Testis (tissue), 3 donors: Measurements from ENCODE around the gene CALR3. TPM values are rescaled to one million over a fixed set of nuclear protein-coding genes. Genes with fewer than 3 reads are reported as not detected.

Source experiments
- DNase-seq: peaks from one replicate; pipeline ENCODE4 v3.0.0-alpha.2; 2019
- H3K27ac ChIP-seq, 2 donors: fragments of 200-600 bp; sonication (generic); one replicate each; pipeline ENCODE4 v1.5.1; 2019
- H3K27me3 ChIP-seq: fragments of 200-600 bp; sonication (generic); one replicate; pipeline ENCODE4 v1.5.1; 2019
- H3K36me3 ChIP-seq: fragments of 200-600 bp; sonication (generic); one replicate; pipeline ENCODE4 v1.5.1; 2017; ENCODE audit warnings: low read depth; ENCODE audit errors: missing control alignments
- H3K4me1 ChIP-seq: fragments of 200-600 bp; sonication (generic); one replicate; pipeline ENCODE4 v1.5.1; 2019
- H3K4me3 ChIP-seq, 2 donors: fragments of 200-600 bp; sonication (generic); one replicate each; pipeline ENCODE4 v1.5.1; 2017 to 2019
- H3K9me3 ChIP-seq: fragments of 200-600 bp; sonication (generic); one replicate; pipeline ENCODE4 v1.5.1; 2017
- POLR2A ChIP-seq: fragments of 450-650 bp; IDR thresholded peaks from one replicate; pipeline ENCODE4 v1.6.1; 2017; ENCODE audit warnings: antibody characterized with exemption, mild to moderate bottlenecking, moderate library complexity
- WGBS, 2 donors: methylation state at CpG; one replicate each; pipeline ENCODE4 v1.1.5; 2018; 5-methylcytosine and 5-hydroxymethylcytosine counted together
- intact Hi-C: fragments of 100-400 bp; cut with DNase I; formaldehyde crosslinking; loops from one replicate; pipeline ENCODE4 v1.15.1; 2023; ENCODE audit warnings: low total_unique reads
- polyA plus RNA-seq: library from polyadenylated mRNA; stranded (reverse); fragments of 350-450 nt; fragmentation: Illumina TruSeq; extraction: RNeasy Lipid Tissue Mini Kit (QIAGEN cat#74804); gene quantifications from one replicate; pipeline ENCODE4 v1.2.3, GENCODE V29; 2014; ENCODE audit warnings: low read depth, low replicate concordance; ENCODE audit not compliant: insufficient read depth
- total RNA-seq, 2 donors: library from RNA; depleted of rRNA; stranded (reverse); fragments of >200 nt; gene quantifications; one replicate each; pipeline ENCODE4 v1.2.3, GENCODE V29; 2016
- TF ChIP-seq, protein P1 (sequence below), 3 experiments: fragments of 450-650 bp in 2 of 3; fragments of 200-600 bp in 1 of 3; sonication (generic) in 1 of 3; IDR thresholded peaks; one replicate each; pipeline ENCODE4 v1.5.1; 2016 to 2019; ENCODE audit warnings: antibody characterized with exemption in 3 of 3, mild to moderate bottlenecking in 2 of 3, moderate library complexity in 1 of 3

The CALR3 gene
- total and polyA plus RNA-seq, 3 donors from 2014 or later, result 40.6 to 102 (median 75.7) TPM

DNA sequence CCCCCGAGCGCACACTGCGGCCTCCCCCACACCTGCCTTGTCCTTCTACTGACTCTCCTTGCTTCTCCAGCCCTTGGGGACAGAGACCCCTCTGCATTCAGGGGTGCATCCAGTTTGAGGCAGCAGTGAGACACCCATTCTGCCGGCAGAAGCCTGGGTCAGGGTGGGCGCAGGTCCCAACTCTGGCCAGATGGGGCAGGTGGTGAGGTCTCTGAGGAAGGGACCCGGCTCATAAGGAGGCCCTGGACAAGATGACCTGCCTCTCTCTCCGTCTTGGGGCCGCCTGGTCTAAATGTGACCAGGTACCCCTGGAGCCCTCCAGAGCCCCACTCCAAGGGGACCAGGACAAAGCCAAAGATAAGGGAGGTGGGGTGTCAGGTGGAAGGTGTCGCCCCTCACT, 40.2 kb upstream of the CALR3 start:
- TF ChIP-seq, protein P1, sequence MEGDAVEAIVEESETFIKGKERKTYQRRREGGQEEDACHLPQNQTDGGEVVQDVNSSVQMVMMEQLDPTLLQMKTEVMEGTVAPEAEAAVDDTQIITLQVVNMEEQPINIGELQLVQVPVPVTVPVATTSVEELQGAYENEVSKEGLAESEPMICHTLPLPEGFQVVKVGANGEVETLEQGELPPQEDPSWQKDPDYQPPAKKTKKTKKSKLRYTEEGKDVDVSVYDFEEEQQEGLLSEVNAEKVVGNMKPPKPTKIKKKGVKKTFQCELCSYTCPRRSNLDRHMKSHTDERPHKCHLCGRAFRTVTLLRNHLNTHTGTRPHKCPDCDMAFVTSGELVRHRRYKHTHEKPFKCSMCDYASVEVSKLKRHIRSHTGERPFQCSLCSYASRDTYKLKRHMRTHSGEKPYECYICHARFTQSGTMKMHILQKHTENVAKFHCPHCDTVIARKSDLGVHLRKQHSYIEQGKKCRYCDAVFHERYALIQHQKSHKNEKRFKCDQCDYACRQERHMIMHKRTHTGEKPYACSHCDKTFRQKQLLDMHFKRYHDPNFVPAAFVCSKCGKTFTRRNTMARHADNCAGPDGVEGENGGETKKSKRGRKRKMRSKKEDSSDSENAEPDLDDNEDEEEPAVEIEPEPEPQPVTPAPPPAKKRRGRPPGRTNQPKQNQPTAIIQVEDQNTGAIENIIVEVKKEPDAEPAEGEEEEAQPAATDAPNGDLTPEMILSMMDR (IDR thresholded peaks at IDR 0.05), result no peak
- TF ChIP-seq POLR2A, result no peak

DNA sequence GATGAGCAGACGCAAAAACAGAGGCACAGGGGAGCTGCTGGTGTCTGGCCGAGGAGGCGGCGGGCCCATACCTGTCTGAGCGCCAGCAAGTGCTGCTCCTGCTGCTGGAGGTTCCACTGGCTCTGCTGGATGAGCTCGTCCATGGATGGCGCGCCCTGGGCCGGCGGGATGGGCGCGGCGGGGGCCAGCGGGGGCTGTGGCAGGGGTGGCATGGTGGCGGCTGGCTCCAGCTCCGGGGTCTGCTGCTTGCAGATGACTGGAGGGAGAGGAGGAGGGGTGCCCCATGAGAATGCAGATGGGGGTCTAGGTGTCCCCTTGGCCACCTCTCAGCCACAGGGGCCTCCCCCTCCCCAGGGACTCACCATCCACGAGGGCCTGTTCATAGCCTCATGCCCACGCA, 39.4 kb upstream of the CALR3 start:
- intact Hi-C loops, result no loop called here
- Histone ChIP-seq H3K4me3 (no peak overlapping the region), H3K27ac (no peak overlapping the region), H3K9me3 (no peaks in the 10 kb centered on the region), H3K36me3 (no peaks in the 10 kb centered on the region), H3K4me1 (peaks cover under 1% of the 10 kb centered on the region), H3K27me3 (no peaks in the 10 kb centered on the region)
- WGBS, 2 donors, result 89% methylated on average over 18 of the region's 18 CpGs; no CpG with 5 or more reads in 1 of the 2 donors
- no peak for DNase-seq
- no peak for TF ChIP-seq POLR2A
- TF ChIP-seq, protein P1 (IDR thresholded peaks at IDR 0.05), result no peak

More for the DNA sequence above, 40.2 kb upstream of the CALR3 start:
- Histone ChIP-seq H3K36me3 (no peaks in the 10 kb centered on the region), H3K4me3 (no peak overlapping the region), H3K4me1 (peaks cover 8% of the 10 kb centered on the region), H3K27ac (no peak overlapping the region), H3K27me3 (no peaks in the 10 kb centered on the region), H3K9me3 (no peaks in the 10 kb centered on the region)
- intact Hi-C loops, result no loop called here
- 95 to 97% methylated on average over 7 to 9 of the region's 9 CpGs for WGBS, 2 donors
- DNase-seq, result no peak

DNA sequence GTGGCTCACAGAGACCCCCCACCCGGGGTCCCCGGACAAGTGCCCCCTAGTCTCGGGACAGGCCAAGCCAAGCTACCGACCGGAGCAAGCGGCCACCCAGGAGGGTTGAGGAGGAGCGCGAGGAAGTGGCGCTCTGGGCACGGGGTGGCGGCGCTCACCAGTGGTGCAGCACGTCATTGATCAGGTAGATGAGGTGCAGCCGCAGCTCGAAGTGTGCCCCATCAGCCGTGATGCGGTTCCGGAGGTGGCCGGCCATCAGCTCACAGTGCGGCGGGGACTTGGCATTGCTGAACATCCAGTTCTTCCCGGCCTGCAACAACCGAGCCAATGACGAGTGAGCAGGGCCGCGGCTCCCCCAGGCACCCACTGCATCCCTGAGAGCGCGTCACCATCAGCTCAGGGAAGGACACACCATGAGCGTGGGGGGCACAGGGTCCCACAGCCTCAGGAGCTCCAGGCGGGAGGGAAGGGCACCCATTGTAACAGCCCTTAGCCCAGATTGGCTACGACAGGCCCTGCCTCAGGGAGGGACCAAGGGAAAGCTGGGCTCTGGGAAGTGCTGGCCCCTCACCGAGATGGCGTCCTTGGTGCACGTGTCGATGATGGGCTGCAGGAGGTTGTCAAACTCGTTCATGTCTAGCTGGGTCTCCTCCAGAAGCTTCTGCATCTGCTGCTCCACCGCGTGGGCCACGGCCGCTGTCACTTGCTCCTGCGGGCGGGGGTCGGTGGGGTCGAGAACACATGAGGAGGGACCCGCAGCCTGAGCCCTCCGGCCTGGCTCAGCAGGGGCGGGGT, 36.7 kb upstream of the CALR3 start:
- no peak overlapping the region for H3K4me3 ChIP-seq

DNA sequence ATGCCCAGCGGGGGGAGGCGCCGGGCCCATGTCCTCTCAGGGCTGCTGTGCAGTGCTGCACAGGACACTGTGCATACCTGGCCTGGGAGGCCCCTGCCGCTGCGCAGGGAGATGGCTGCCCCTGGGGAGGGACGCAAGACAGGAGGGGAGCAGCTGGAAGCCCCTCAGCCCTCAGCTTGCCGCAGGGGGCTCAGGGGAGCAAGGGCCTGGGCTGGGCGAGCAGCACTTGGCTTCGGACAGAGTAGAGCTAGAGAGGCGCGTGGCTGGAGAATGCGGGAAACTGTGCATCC, 35.4 kb upstream of the CALR3 start:
- TF ChIP-seq, protein P1 (IDR thresholded peaks at IDR 0.05), result no peak
- TF ChIP-seq POLR2A, result no peak
- Histone ChIP-seq H3K4me1 (no peaks in the 10 kb centered on the region), H3K36me3 (no peaks in the 10 kb centered on the region), H3K27ac (no peak overlapping the region), H3K4me3 (no peak overlapping the region), H3K27me3 (no peaks in the 10 kb centered on the region), H3K9me3 (no peaks in the 10 kb centered on the region)
- intact Hi-C loops, result no loop called here
- WGBS, 2 donors, result 93 to 96% methylated on average over 9 to 12 of the region's 12 CpGs
- DNase-seq, result no peak

More for the DNA sequence above, 36.7 kb upstream of the CALR3 start:
- Histone ChIP-seq H3K36me3 (no peaks in the 10 kb centered on the region), H3K4me1 (no peaks in the 10 kb centered on the region), H3K27ac (no peak overlapping the region), H3K27me3 (no peaks in the 10 kb centered on the region), H3K9me3 (no peaks in the 10 kb centered on the region)
- intact Hi-C loops, result no loop called here
- 82 to 93% methylated on average over 12 to 47 of the region's 47 CpGs for WGBS, 2 donors
- TF ChIP-seq POLR2A, result no peak
- TF ChIP-seq, protein P1 (IDR thresholded peaks at IDR 0.05), result no peak
- DNase-seq, result no peak
